GM19328 (cell line): ENCODE measurements around the gene CCR7.

Experiments
- ATAC-seq: cut with Tn5 transposase; IDR thresholded peaks from one replicate; pipeline ENCODE4 v1.9.1; 2021; ENCODE audit warnings: mild to moderate bottlenecking, moderate library complexity; ENCODE audit not compliant: unreplicated experiment

Gene CCR7, protein sequence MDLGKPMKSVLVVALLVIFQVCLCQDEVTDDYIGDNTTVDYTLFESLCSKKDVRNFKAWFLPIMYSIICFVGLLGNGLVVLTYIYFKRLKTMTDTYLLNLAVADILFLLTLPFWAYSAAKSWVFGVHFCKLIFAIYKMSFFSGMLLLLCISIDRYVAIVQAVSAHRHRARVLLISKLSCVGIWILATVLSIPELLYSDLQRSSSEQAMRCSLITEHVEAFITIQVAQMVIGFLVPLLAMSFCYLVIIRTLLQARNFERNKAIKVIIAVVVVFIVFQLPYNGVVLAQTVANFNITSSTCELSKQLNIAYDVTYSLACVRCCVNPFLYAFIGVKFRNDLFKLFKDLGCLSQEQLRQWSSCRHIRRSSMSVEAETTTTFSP

DNA sequence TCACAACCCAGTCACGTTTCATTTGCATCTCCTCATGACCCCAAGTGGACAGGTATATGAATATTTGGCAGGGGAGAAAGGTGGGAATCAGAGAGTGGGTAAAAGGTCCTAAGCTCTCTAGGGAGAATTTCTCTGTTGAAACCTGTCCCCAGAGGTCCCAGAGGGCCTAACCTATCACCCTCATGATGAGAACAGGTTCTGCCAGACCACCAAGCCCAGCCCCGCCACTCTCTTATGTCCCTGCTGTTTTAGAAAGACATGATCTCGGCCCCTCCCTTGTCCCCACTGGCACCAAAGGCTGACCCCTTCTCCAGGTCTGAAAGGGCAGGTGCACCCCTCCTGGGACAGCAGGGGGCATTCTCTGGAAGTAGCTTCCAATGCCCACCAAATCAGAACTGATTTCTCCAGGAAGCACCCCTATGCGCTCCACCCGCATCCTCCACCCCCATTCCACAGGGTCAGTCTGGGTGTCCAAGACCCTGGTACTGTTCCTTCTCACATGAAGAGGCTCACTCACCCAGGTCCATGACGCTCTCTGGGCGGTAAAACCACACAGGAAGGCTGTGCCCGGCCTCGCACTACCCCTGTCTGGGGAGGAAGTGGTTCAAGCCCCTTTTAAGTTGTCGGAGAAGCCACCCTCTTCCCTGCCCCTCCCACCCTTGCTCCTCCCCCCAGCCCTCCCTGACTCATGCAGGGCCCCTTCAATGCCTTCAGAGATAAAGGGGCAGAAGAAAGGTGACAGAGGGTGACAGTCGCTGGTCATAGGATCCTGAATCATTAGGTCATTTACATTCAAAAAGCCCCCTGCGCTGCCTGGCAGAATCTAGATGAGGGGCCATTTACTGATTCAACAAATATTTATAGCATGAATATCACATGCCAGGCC, at the start of gene CCR7:
Gene CCR7 (minus strand): TSS at position 590 of the 886 bp plus-strand sequence. CDS start 63 bp downstream, at position 527.
- ATAC-seq = no peak

DNA sequence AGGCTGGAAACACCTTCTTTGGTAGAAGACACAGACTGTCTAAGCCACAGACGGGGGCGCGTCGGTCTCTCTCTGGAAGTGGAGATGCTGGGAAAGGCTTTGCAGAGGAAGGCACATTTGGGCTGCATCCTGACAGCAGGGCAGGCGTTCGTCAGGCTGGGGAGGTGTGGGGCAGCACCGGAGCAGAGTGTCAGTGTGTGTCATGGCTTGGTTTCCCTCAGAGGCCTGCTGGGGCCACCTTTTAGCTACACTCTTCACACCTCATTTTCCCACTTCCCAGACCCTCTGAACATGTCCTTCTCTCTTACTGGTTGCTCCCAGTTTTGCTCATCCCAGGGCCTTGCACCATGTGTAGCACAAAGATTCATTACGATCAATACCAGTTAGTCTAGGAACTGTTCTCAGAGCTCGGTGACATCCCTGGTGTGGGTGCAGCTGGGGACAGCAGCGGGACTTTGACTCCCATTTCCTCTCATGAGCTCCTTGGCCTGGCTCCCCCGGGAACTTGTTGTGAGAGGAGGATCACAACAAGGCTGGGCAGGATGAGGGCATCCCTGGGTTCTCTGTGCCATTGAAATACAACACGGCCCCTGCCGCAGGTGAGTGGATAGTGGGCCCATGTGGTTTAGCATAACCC, 49.3 kb upstream of the CCR7 start:
- ATAC-seq = peak; percentile 4

DNA sequence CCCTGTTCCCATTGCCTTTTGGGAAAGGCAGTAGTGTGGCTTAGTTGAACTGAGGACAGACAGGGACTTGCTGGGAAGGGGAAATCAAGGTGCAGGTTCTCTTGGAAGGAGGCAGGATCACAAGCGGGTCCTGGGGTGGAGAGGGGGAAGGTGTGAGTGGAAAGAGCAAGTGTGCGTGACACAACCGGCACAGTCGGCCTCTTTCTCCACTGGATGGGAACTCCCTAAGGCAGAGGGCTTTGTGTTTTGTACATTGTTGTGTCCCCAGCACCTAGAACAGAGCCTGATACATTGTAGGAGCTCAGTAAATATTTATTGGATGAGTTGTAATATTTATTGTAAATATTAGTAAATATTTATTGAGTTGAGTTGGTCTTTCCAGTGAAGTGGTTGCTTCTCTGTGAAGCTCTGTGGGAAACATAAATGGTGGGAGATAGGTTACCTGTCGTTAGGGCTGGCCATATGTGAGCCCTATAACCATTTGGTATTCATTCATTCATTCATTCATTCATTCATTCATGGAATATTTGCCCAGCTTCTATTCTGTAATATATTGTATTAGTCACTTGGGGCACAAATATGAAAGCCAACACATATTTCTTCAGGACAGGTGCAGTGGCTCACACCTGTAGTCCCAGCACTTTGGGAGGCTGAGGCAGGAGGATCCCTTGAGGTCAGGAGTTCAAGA, 48.3 kb upstream of the CCR7 start:
- ATAC-seq = no peak

DNA sequence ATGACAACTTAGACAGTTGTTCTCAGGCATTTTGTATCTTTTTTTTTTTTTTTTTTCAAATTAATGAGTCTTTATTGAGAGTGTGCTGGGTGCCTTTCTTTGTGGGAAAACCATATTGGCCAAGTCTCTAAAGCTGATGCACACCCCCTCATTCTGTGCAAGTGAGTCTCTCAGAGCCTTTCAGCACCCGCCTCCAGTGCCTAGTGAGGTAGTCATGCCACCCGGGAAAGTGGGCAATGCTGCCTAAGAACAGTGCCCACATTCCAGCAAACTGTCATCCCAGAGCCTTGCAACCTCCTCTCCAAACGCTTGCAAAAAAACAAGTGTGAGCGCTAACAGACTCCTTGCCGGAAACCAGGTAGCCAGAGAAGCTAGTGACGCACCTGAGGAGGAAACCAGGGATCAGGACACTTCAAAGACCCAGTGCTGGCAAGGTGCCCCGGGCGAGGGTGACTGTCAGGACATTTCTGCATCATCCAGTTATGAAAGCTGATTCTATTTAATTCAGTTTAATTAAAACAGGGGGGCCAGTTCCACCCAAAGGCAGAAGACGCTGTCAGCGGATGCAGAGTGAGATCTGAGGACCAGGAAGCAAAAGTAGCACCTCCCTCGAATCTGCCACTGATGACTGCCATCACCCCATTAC, 47.5 kb upstream of the CCR7 start:
- no peak for ATAC-seq

DNA sequence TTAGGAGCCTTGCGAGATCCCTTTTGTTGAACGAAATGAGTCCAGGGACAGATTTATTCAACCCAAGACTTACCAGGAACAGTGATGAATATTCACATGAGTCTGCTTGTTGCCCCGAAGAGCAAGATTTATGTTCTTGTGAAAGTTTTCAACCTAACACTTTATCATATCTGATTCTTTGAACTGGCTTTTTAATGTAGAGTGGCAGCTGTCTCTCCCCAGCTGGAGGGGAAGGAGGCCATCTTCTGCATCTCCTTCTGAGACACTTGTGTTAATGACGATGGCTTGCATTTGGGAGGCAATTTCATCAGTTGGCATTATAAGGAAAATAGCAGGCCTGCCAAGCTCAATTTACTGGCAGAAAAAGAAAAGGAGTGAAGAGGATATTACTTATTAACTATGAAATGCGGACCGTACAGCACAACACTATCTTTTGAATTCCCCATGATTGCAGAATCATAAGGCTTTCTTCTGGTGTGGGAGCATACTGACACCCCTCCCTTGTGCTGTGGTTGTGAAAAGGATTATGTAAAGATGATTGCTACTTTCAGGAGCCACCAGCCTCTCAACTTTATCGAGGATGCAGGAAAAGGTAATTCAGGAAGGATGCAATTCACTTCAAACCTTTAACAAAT, 46.7 kb upstream of the CCR7 start:
- ATAC-seq = no peak

DNA sequence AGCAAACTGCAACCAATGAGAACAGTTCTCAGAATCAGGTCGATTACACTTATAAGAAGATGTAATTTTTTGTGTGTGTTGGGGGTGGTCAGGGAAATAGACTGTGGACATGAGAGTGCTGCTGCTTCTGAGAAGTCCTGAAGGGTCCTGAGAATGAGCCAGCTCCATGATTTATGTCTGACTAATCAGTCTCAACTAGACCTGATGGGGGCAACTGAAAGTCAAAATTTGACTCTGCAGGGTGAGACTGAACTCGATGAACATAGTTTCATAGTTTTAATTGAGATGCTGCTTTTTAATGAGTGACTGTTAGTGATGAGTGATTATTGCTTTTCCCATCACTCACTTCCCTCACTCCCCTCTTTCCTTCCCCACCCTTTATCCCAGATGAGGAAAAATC, 45.1 kb upstream of the CCR7 start:
- ATAC-seq = no peak

DNA sequence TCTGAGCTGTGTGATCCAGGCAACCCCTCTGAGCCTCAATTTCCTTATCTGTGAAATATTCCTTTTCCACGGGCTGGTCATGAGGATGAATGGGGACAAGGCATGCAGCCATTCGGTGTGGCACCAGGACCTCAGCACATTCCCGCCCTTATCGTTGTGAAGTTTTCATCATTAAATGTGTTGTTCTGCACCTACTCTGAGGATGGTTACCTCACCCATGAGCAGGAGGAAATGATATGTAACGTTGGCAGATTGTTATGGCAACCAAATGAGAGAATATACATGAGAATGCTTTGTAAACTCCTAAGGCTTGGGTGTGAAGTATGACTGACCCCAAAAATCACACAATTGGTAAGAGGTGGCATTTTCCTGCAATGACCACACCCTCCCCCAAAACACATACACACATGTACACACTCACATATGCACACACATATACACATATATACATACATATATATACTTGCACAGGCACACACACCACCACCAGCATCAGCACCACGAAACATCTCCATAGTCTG, 42.8 kb upstream of the CCR7 start:
- no peak for ATAC-seq

DNA sequence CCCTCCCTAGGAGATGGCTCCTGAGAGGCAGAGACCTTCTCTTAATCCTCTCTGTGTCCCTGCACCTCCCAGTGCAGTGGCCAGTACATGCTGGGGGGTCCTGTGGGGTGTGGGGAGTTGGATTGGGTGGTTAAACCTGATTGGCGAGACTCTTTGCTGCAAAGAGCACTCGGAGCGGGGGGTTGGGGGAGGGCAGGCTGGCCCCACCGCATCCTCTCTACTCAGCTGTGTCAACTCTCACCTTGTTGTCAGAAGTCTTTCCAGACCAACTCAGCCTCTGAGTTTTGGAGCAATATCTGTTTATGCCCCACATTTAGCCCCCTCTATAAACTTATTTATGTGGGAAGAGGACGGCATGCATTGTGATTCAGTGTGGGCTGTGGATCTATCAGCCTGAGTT, 42.4 kb upstream of the CCR7 start:
- ATAC-seq = no peak

DNA sequence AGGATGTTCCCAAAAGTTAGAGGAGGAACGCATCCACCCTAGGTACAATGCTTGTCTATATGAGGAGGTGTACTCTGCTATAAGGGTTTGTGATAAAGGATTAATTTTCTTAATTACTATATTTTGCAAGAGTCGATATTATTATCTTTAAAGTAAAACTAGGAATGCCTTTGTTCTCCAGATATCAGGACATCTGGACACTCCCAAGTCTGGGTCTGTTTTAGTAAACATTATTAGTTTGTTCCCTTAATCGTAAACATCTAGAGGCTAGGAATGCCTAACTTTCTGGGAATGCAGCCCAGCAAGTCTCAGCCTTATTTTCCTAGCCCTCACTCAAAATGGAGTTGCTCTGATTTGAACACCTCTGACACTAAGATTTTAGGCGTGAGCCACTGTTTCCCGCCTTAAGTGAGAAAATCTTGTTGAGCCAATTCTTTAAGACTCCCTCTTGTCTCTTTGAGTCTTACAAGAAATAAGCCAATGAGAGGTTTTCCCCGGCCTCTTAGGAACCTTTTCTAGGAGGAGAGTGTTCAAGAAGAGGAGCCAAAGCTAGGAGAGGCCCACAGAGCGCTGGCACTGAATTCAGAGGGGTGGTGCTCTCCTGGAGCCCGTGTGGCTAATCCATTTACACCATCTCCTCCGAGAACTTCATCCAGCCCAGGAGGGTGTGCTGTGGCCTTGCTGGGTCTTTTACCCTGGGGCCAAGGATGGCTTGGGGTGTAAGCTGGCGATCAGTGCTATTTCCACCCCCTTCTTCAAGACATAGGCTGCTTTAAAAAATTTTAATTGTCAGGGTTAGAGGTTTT, 41.5 kb upstream of the CCR7 start:
- ATAC-seq = no peak

DNA sequence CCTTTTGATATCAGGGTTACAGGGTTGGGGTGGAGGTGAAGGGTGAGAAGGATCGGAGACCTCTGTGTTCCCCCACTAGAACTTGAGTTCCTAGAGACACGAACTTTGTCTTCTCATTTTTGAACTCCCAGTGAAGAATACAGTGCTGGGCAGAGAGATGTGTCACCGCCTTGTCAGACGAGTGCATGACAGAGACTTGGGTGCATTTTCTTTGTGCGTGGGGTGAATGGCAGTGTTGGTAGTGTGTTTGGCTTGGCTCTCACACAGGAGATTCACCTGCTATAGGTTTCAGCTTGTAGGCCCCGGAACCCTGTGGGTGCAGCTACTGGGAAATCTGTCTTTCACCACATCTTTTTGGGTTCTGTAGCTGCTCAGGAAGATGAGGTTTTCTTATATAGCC, 40.0 kb upstream of the CCR7 start:
- ATAC-seq = no peak

DNA sequence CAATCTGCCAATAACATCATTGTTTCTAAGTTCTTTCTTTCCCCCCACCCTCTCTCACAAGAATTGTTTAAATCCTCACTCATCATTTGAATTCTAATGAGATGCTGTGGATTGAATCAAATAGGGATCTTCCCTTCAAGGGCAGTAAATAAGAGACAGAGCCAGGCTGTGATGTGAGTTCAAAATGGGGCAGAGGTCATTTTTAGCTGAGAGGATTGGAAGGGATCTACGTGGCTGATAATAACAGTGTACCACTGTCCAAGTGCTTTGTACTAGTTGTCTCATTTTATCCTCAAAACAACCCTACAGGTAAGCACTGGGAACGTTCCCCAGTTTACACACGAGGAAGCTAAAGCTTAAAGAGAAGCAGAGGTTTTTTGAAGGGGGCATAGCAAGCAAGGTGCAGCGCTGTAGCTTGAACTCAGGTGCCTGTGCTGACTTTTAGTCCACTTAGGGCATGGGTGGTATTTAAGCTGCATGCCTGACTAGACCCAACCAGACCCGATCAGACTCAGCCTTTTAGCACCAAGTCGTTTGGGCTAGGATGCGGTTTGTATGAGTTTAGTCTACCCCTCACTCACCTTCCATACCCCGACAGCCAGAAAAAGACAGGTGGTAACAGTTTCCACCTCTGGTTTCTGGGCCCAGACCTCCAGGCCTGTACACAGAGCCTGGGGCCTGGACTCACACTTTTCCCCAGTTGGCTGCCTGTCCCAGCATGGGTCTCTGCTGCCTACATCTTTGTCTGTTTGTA, 39.2 kb upstream of the CCR7 start:
- ATAC-seq = no peak

DNA sequence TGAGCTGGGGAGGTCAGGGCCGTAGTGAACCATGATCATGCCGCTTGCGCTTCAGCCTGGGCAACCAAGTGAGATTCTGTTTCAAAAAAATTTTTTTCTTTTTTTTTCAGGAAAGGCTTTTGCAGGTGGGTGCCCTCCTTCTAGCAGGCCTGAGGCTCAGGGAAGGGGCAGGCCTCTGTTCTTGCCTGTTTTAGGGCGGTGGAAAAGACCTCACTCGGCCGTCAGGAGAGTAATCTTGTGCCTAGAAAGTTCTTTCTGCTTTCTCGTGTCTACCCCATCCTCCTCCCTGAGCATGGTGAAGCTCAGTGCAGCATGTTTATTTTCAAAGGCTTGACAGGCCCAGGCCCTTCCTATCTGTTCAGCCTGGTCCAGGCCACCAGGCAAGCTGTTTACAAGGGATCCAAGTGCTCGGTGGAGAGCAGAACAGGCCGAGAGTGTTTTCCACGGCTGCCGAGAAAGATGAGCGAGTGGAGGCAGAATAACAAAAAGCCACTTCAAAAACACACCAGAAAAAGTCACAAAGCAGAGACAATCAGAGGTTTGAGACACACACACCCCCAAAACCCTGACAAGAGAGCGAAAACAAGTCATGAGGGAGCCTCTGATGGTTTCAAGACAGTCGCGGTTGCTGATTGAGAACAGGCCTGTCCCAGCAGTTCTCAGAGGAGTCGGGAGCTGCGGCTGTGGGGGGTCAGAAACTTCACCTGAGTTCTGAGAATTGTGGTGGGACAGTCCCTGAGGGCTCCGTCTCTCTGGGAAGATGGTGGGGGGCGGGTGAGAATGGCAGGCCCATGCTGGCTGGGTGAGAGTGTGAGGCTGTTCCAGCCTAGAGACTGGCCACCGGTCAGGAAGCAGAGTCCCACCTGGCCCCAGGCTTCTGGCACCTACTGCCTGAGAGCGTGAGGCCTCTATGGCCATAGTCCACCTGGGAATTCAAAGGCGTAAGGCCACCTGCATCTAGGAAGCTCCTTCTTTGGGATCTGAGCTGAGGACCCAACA, 37.5 kb upstream of the CCR7 start:
- no peak for ATAC-seq

DNA sequence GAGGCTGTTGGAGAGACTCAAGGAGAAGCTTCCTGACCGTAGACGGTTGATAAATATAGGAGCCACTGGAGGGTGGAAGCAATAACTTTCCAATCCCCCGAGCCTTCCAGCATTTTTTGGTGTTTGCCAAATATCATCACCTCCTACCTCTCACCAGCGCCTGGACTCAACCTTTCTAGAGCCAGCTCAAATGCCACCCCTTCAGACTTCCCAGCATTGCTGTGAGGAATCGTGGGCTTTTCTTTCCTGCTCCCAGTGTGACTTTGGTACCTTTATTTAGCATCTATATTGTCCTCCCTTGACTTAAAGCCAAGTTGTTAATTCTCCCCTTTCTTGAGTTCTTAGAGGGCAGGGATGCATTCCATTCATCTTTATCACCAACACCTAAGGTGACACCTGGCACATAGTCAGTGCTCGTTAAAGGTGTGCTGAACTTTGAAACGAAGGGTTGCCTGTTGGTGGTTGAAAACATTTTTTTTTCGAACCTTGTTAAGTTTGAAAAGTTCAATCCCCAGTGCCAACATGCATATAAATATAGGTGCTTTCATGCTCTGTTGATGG, 35.3 kb upstream of the CCR7 start:
- ATAC-seq = no peak

DNA sequence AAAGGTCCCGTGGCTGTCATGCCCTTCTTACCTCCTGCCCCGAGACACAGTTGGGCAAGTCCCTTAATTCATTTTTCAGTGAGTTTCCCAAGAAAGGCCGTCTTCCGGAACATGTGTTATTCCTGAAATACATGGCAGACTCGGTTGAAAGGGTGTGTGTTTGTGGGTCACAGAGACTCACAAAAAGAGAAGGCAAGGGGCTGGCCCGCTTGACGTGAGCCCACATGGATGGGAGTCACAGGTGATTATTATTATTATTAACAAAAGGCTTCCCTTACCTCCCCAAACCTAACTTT, 34.1 kb upstream of the CCR7 start:
- no peak for ATAC-seq

DNA sequence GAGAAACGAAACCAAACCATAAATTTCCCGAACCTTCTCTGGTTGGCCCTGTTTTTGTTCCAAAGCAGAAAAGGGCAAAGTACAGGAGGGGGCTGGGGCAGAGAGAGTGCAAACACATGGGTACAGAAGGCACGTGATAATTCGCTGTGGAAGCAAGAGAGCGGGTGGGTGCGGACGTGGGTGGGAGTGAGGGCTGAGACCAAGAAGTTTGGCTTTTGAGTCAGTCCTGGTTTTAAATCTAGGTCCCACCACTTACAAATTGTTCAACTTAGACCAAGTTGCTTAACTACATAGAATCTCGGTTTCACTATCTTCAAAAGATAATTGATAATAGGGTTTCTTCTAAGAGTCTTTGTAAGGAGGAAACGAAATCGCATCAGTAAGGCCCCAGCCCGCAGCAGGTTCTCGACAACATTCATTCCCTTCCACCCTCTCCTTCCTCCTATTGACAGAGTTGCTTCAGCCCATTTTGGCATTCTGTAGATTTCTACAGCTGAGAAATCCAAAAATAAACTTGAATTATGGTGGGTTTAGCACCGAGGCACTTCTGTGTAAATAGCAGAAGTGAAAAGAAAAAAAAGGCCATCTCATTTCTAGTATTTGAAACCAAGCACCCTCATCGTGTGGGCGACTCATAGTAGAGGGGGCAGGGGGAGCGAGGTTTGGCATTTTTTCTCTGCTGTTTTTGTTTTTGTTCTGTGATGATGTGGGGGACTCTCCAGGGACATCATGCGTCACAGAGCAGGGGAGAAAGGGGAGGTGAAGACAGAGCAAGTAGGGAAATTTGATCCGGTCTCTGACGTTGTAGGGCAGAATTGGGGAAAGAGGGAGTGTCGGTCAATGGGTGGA, 33.6 kb upstream of the CCR7 start:
- ATAC-seq = peak; percentile 61

DNA sequence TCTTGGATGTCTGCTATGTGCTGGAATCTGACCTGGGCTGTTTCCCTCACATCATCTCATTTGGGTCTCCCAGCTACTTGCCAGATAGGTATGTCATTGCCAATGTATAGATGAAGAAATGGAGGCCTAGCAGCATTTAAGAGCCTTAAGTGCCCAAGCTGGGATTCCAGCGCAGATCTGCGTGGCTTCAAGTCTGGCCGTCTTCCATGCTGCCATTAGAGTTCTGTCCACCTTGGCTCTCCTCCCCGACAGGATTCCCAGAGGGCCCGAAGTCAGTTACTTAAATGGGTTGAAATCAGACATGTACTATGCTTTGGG, 33.0 kb upstream of the CCR7 start:
- no peak for ATAC-seq
